CD14-positive monocyte (primary cell): ENCODE data around the gene RGS7. TPM values are rescaled to one million over a fixed set of nuclear protein-coding genes. Genes with fewer than 3 reads are reported as not detected.

Source experiments
- DNase-seq, 3 donors: peaks; one replicate each; pipeline ENCODE4 v3.0.0-alpha.2; 2011 to 2022
- H2AFZ ChIP-seq: 2 replicates; pipeline ENCODE4 v1.6.0; 2012; ENCODE audit warnings: mild to moderate bottlenecking, low read depth, low read length, inconsistent platforms; ENCODE audit not compliant: insufficient read depth, poor library complexity, severe bottlenecking
- H3K27ac ChIP-seq, 2 donors: 1 replicate in 1 of 2; 2 replicates in 1 of 2; pipeline ENCODE4 v1.5.1; 2012 to 2013; ENCODE audit warnings: low read length in 2 of 2, control low read depth in 1 of 2, inconsistent platforms in 1 of 2, low read depth in 1 of 2, mild to moderate bottlenecking in 1 of 2
- H3K27me3 ChIP-seq, 2 donors: one replicate each; pipeline versions ENCODE4 v1.6.0 to v1.6.1; 2011 to 2013; ENCODE audit warnings: low read length in 2 of 2; ENCODE audit not compliant: control insufficient read depth in 2 of 2, insufficient read depth in 2 of 2
- H3K36me3 ChIP-seq, 2 donors: replicated peaks in 1 of 2; 1 replicate in 1 of 2; 2 replicates in 1 of 2; pipeline versions ENCODE4 v1.5.1 to v1.6.1; 2012 to 2013; ENCODE audit warnings: low read length in 2 of 2, control low read depth in 1 of 2, inconsistent platforms in 1 of 2, mild to moderate bottlenecking in 1 of 2; ENCODE audit not compliant: insufficient read depth in 2 of 2, control insufficient read depth in 1 of 2
- H3K4me1 ChIP-seq, 2 donors: 1 replicate in 1 of 2; 2 replicates in 1 of 2; pipeline versions ENCODE4 v1.5.1 to v1.6.1; 2012 to 2013; ENCODE audit warnings: low read length in 2 of 2, control low read depth in 1 of 2, inconsistent platforms in 1 of 2, mild to moderate bottlenecking in 1 of 2, moderate library complexity in 1 of 2; ENCODE audit not compliant: insufficient read depth in 2 of 2, control insufficient read depth in 1 of 2
- H3K4me2 ChIP-seq: replicated peaks from 2 replicates; pipeline ENCODE3; 2012; ENCODE audit warnings: low read length, moderate library complexity, mild to moderate bottlenecking; ENCODE audit not compliant: poor library complexity, severe bottlenecking; ENCODE audit errors: extremely low read depth
- H3K4me3 ChIP-seq, 3 experiments: fragments of 200-600 bp in 1 of 3; sonication (generic) in 1 of 3; replicated peaks in 1 of 3; 1 replicate in 2 of 3; 2 replicates in 1 of 3; pipeline ENCODE4 v1.5.1; 2011 to 2013; ENCODE audit warnings: low read length in 3 of 3, mild to moderate bottlenecking in 3 of 3, control low read depth in 2 of 3, low read depth in 2 of 3, inconsistent platforms in 1 of 3, moderate library complexity in 1 of 3
- H3K79me2 ChIP-seq: 2 replicates; pipeline ENCODE4 v1.6.0; 2012; ENCODE audit warnings: mild to moderate bottlenecking, control low read depth, inconsistent platforms, low read length, moderate library complexity; ENCODE audit not compliant: insufficient read depth
- H3K9ac ChIP-seq: 2 replicates; pipeline ENCODE4 v1.6.0; 2017; ENCODE audit warnings: low read length, mild to moderate bottlenecking; ENCODE audit not compliant: insufficient read depth, poor library complexity, severe bottlenecking
- H3K9me3 ChIP-seq, 2 donors: replicated peaks in 1 of 2; 1 replicate in 1 of 2; 2 replicates in 1 of 2; pipeline versions ENCODE4 v1.5.1 to v1.6.1; 2012 to 2013; ENCODE audit warnings: low read length in 2 of 2, control low read depth in 1 of 2; ENCODE audit not compliant: control insufficient read depth in 1 of 2, insufficient read depth in 1 of 2
- H4K20me1 ChIP-seq: 2 replicates; pipeline ENCODE4 v1.6.0; 2012; ENCODE audit warnings: mild to moderate bottlenecking, low read length, control low read depth, moderate library complexity; ENCODE audit not compliant: insufficient read depth
- H3K27ac Mint-ChIP-seq, 7 donors: one replicate each; pipeline ENCODE4 v1.8.0; 2020; ENCODE audit warnings: mild to moderate bottlenecking in 7 of 7, mixed read lengths in 7 of 7, moderate library complexity in 6 of 7, inconsistent platforms in 2 of 7
- H3K27me3 Mint-ChIP-seq, 3 donors: one replicate each; pipeline ENCODE4 v1.8.0; 2021 to 2022; ENCODE audit warnings: low read depth in 3 of 3, mild to moderate bottlenecking in 3 of 3, mixed read lengths in 3 of 3, moderate library complexity in 3 of 3, inconsistent platforms in 1 of 3
- H3K36me3 Mint-ChIP-seq, 2 donors: one replicate each; pipeline ENCODE4 v1.8.0; 2020; ENCODE audit warnings: mixed read lengths in 2 of 2, inconsistent platforms in 1 of 2, mild to moderate bottlenecking in 1 of 2
- H3K4me1 Mint-ChIP-seq: one replicate; pipeline ENCODE4 v1.8.0; 2020; ENCODE audit warnings: mild to moderate bottlenecking, mixed read lengths
- H3K4me3 Mint-ChIP-seq, 2 donors: one replicate each; pipeline ENCODE4 v1.8.0; 2020; ENCODE audit warnings: mild to moderate bottlenecking in 2 of 2, mixed read lengths in 2 of 2, moderate library complexity in 1 of 2
- H3K9me3 Mint-ChIP-seq, 7 donors: one replicate each; pipeline ENCODE4 v1.8.0; 2020 to 2022; ENCODE audit warnings: mixed read lengths in 7 of 7, mild to moderate bottlenecking in 6 of 7, moderate library complexity in 6 of 7, inconsistent platforms in 2 of 7
- CTCF ChIP-seq: fragments of 200-600 bp; IDR thresholded peaks from one replicate; pipeline ENCODE4 v1.8.0; 2022; ENCODE audit warnings: antibody characterized with exemption, mild to moderate bottlenecking
- WGBS: methylation state at CpG from one replicate; pipeline ENCODE4 v1.1.5; 2013; ENCODE audit warnings: missing lambda C conversion rate; ENCODE audit not compliant: insufficient coverage; 5-methylcytosine and 5-hydroxymethylcytosine counted together
- intact Hi-C, 2 donors: fragments of 100-400 bp; cut with micrococcal nuclease; formaldehyde crosslinking; loops; one replicate each; pipeline versions ENCODE4 v1.15.0 to v1.15.1; 2023
- polyA plus RNA-seq, 3 donors: library from polyadenylated mRNA; depleted of rRNA in 1 of 3; unstranded in 2 of 3; stranded (reverse) in 1 of 3; fragments of 300-500 nt in 2 of 3; fragments of >200 nt in 1 of 3; fragmentation: Illumina TruSeq in 2 of 3; gene quantifications; 1 replicate in 2 of 3; 2 replicates in 1 of 3; pipeline ENCODE4 v1.2.3, GENCODE V29; 2012 to 2021

Gene RGS7
- polyA plus RNA-seq, 3 donors: not detected

- no peak overlapping the region for H3K4me3 Mint-ChIP-seq
- no peak overlapping the region for H3K27ac ChIP-seq
- H3K36me3 ChIP-seq: no peaks in the 10 kb centered on the region
- no peak overlapping the region for H2AFZ ChIP-seq
- no peak overlapping the region for H3K27ac Mint-ChIP-seq
- H3K4me1 ChIP-seq: no peaks in the 10 kb centered on the region
- no peaks in the 10 kb centered on the region for H4K20me1 ChIP-seq
- no peak overlapping the region for H3K9ac ChIP-seq
- H3K9me3 ChIP-seq: peaks cover 10 to 23% of the 10 kb centered on the region in 2 donors
- H3K4me1 Mint-ChIP-seq: no peaks in the 10 kb centered on the region
- no peaks in the 10 kb centered on the region for H3K27me3 Mint-ChIP-seq
- DNase-seq: no peak
- WGBS: no CpG with 5 or more reads among the region's 3 CpGs
- H3K4me3 ChIP-seq: no peak overlapping the region
- no peak overlapping the region for H3K4me2 ChIP-seq
- H3K79me2 ChIP-seq: no peaks in the 10 kb centered on the region
- intact Hi-C loops: no loop called here
- TF ChIP-seq CTCF: no peak
- H3K9me3 Mint-ChIP-seq: peaks cover 2 to 19% (median 6%) of the 10 kb centered on the region in 7 donors
- no peaks in the 10 kb centered on the region for H3K36me3 Mint-ChIP-seq
- no peaks in the 10 kb centered on the region for H3K27me3 ChIP-seq
Observed at GRCh38 chr1:240820816-240821215, 536.2 kb downstream of the RGS7 start.

GRCh38 chr1:240816472-240816871, 540.5 kb downstream of the RGS7 start:
- no peak overlapping the region for H3K4me2 ChIP-seq
- TF ChIP-seq CTCF: no peak
- peaks cover 2 to 14% (median 2%) of the 10 kb centered on the region in 7 donors for H3K9me3 Mint-ChIP-seq
- H3K4me1 Mint-ChIP-seq: no peaks in the 10 kb centered on the region
- H3K27ac ChIP-seq: no peak overlapping the region
- H3K9me3 ChIP-seq: no peaks in the 10 kb centered on the region
- H3K4me3 Mint-ChIP-seq: no peak overlapping the region
- no peak overlapping the region for H3K9ac ChIP-seq
- H3K27me3 Mint-ChIP-seq: peaks cover 0 to 2% (median 0%) of the 10 kb centered on the region in 3 donors
- H4K20me1 ChIP-seq: no peaks in the 10 kb centered on the region
- H3K36me3 ChIP-seq: no peaks in the 10 kb centered on the region
- H3K4me1 ChIP-seq: no peaks in the 10 kb centered on the region
- H2AFZ ChIP-seq: no peak overlapping the region
- WGBS: no CpG with 5 or more reads among the region's 2 CpGs
- no peaks in the 10 kb centered on the region for H3K27me3 ChIP-seq
- intact Hi-C loops: no loop called here
- no peak overlapping the region for H3K4me3 ChIP-seq
- H3K79me2 ChIP-seq: no peaks in the 10 kb centered on the region
- H3K36me3 Mint-ChIP-seq: no peaks in the 10 kb centered on the region
- H3K27ac Mint-ChIP-seq: no peak overlapping the region
- DNase-seq: no peak
